ENCODE measurements around the gene DHRS9. TPM values are rescaled to one million over a fixed set of nuclear protein-coding genes. Genes with fewer than 3 reads are reported as not detected.

DHRS9 gene
- total and polyA plus RNA-seq, 2 of the 4 experiments (the other 2 are of a cell fraction) = not detected

DNA sequence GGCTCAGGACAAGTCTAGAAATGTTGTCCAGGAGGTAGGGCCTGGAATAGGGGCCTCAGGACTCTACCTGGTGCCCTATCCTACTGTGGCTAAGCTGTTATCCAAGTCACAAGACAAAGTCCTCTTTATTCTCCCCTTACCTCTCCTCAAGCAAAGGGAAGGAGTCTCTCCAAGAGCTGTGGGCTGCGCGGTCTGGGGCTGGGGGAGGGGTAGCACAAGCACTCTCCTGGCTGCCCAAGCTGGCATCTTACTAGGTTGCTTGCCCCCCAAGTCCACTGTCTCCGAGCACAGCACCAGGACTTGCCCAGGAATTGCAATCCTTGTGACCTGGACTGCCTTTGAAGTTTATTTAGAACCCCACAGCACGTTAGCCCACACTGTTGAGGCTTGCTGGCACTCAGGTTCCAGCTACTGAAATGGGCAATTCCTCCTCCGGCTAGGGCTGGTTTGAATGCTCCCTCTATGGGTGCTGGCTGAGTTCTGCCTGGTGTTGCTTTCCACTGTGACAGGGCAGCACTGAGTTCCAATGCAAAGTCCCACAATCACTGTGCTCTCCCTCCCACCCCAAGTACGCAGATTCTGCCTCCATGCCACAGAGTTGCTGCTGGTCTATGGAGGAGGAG is 18.5 kb downstream of the DHRS9 start:
- Histone ChIP-seq H3K4me1 (ENCODE audit: control insufficient read depth, insufficient read depth, low read length) (no peaks in the 10 kb centered on the region), H3K4me2 (ENCODE audit: low read depth, low read length) (no peak overlapping the region), H4K91ac (ENCODE audit: insufficient read depth, low read depth, low read length) (no peak overlapping the region), H4K5ac (ENCODE audit: low read depth, low read length) (no peak overlapping the region), H3K36me3 (ENCODE audit: control insufficient read depth, insufficient read depth, low read length) (no peaks in the 10 kb centered on the region), H2BK120ac (ENCODE audit: low read depth, low read length) (no peak overlapping the region), H3K9me3 (ENCODE audit: control insufficient read depth, insufficient read depth, low read length) (no peaks in the 10 kb centered on the region), H2AK5ac (ENCODE audit: low read depth, low read length) (no peak overlapping the region), H2BK15ac (ENCODE audit: low read depth, low read length) (no peak overlapping the region), H3K56ac (ENCODE audit: extremely low read depth, insufficient read depth, low read length) (no peak overlapping the region), H2BK20ac (ENCODE audit: low read depth, low read length) (no peak overlapping the region), H3K27me3 (ENCODE audit: control insufficient read depth, insufficient read depth, low read length) (no peaks in the 10 kb centered on the region), H3K79me1 (ENCODE audit: low read depth in 1 of 2, low read length in 2 of 2) (no peaks in the 10 kb centered on the region), H3K14ac (replicated peaks; ENCODE audit: low read depth, low read length) (no peak overlapping the region), H4K20me1 (ENCODE audit: insufficient read depth, low read length) (no peaks in the 10 kb centered on the region), H2AK9ac (replicated peaks; ENCODE audit: low read depth, low read length, poor library complexity) (no peak overlapping the region), H3K27ac (ENCODE audit: insufficient read depth, low read length) (no peak overlapping the region), H2BK5ac (ENCODE audit: low read depth, low read length, poor library complexity, severe bottlenecking) (no peak overlapping the region), H3K9me1 (ENCODE audit: insufficient read depth, low read length) (no peaks in the 10 kb centered on the region), H4K8ac (ENCODE audit: low read depth in 2 of 2, low read length in 2 of 2) (no peak overlapping the region), H3K18ac (ENCODE audit: low read depth, low read length) (no peak overlapping the region), H3K9ac (ENCODE audit: low read depth, low read length) (no peak overlapping the region), H2AFZ (replicated peaks; ENCODE audit: low read length, poor library complexity) (no peak overlapping the region), H3K4ac (ENCODE audit: low read depth, low read length) (no peak overlapping the region), H3K23ac (ENCODE audit: low read depth, low read length) (no peak overlapping the region), H3K4me3 (ENCODE audit: insufficient read depth, low read depth, low read length) (no peak overlapping the region)
- in situ Hi-C loops (cut with MboI; ENCODE audit: low sequenced_read_pairs) (no loop called here), intact Hi-C loops (cut with micrococcal nuclease) (no loop called here), dilution Hi-C loops (cut with HindIII; ENCODE audit: low sequenced_read_pairs, unreplicated experiment) (no loop called here)
- BruUV-seq (replicated peaks) = no TSS peak
- DNase-seq (no peak), ATAC-seq (ENCODE audit: low read depth) (no peak)
- ChIA-PET CTCF (no interaction called here), POLR2A (ENCODE audit: unreplicated experiment) (no interaction called here)
- no CpG with 5 or more reads among the region's 6 CpGs for WGBS, 2 experiments (ENCODE audit: extremely low coverage in 2 of 2, insufficient read length in 1 of 2)
- TF ChIP-seq MXI1 (IDR thresholded peaks at IDR 0.05; ENCODE audit: borderline replicate concordance, low read depth, low read length) (no peak), NFE2L2 (IDR thresholded peaks at IDR 0.05; ENCODE audit: low read depth, low read length) (no peak), RCOR1 (IDR thresholded peaks at IDR 0.05; ENCODE audit: insufficient replicate concordance, low read length) (no peak), MAZ (IDR thresholded peaks at IDR 0.05; ENCODE audit: borderline replicate concordance, low read depth, low read length) (no peak), RAD21 (IDR thresholded peaks at IDR 0.05; ENCODE audit: low read length) (no peak), BHLHE40 (IDR thresholded peaks at IDR 0.05; ENCODE audit: low read depth, low read length) (no peak), RFX5 (IDR thresholded peaks at IDR 0.05; ENCODE audit: low read depth, low read length) (no peak), POLR2A (IDR thresholded peaks at IDR 0.05; ENCODE audit: low read depth, low read length) (no peak), FOS (IDR thresholded peaks at IDR 0.05; ENCODE audit: low read depth, low read length) (no peak), CHD1 (IDR thresholded peaks at IDR 0.05; ENCODE audit: low read depth, low read length) (no peak), SMC3 (IDR thresholded peaks at IDR 0.05; ENCODE audit: low read depth, low read length) (no peak), MAFK (IDR thresholded peaks at IDR 0.05; ENCODE audit: low read depth, low read length) (no peak)
- TF ChIP-seq, protein P1, sequence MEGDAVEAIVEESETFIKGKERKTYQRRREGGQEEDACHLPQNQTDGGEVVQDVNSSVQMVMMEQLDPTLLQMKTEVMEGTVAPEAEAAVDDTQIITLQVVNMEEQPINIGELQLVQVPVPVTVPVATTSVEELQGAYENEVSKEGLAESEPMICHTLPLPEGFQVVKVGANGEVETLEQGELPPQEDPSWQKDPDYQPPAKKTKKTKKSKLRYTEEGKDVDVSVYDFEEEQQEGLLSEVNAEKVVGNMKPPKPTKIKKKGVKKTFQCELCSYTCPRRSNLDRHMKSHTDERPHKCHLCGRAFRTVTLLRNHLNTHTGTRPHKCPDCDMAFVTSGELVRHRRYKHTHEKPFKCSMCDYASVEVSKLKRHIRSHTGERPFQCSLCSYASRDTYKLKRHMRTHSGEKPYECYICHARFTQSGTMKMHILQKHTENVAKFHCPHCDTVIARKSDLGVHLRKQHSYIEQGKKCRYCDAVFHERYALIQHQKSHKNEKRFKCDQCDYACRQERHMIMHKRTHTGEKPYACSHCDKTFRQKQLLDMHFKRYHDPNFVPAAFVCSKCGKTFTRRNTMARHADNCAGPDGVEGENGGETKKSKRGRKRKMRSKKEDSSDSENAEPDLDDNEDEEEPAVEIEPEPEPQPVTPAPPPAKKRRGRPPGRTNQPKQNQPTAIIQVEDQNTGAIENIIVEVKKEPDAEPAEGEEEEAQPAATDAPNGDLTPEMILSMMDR (conservative IDR thresholded peaks at IDR 0.05; ENCODE audit: low read depth, low read length) = no peak
- TF ChIP-seq, protein P2, sequence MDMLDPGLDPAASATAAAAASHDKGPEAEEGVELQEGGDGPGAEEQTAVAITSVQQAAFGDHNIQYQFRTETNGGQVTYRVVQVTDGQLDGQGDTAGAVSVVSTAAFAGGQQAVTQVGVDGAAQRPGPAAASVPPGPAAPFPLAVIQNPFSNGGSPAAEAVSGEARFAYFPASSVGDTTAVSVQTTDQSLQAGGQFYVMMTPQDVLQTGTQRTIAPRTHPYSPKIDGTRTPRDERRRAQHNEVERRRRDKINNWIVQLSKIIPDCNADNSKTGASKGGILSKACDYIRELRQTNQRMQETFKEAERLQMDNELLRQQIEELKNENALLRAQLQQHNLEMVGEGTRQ (IDR thresholded peaks at IDR 0.05; ENCODE audit: low read depth, low read length) = no peak
